HepG2 (cell line): ENCODE results near the gene TSPAN32. TPM values are rescaled to one million over a fixed set of nuclear protein-coding genes. Genes with fewer than 3 reads are reported as not detected.

Source experiments
- ATAC-seq: fragments of 200-7000 bp; cut with Tn5 transposase; 3 replicates; pipeline ENCODE4 v1.9.1; 2020; ENCODE audit warnings: mild to moderate bottlenecking, moderate library complexity
- BruUV-seq: library from RNA; stranded (reverse); fragments of 400-500 nt; replicated peaks from 2 replicates; lab custom pipeline; 2021; lab: Mats Ljungman, UMichigan
- CTCF ChIA-PET: fragments of 300-600 bp; formaldehyde crosslinking; extraction: SDS; loops from one replicate; lab custom pipeline; 2021; ENCODE audit warnings: low total read pairs, inconsistent platforms, low intra/inter-chr PET ratio; lab: Yijun Ruan, JAX
- POLR2A ChIA-PET: fragments of 350-600 bp; sonication (Branson Sonifier 250); formaldehyde crosslinking; loops from one replicate; lab custom pipeline; 2020; ENCODE audit warnings: antibody characterized with exemption, inconsistent platforms; lab: Yijun Ruan, JAX
- DNase-seq: peaks from one replicate; pipeline ENCODE4 v3.0.0-alpha.2; 2015; ENCODE audit warnings: low spot score
- FAIRE-seq: peaks from 3 replicates; lab custom pipeline; 2011; peaks lifted over from hg19 to GRCh38; lab: Jason Lieb, UNC
- H2AFZ ChIP-seq: one replicate; pipeline ENCODE4 v1.6.1; 2011; ENCODE audit warnings: low read length, inconsistent platforms
- H3K27ac ChIP-seq: fragments of 300-600 bp; 3 replicates; pipeline ENCODE4 v1.8.0; 2011; ENCODE audit warnings: mixed run types, mild to moderate bottlenecking, mixed read lengths, low read length, inconsistent platforms; ENCODE audit not compliant: insufficient read depth; ENCODE audit errors: extremely low read length
- H3K27me3 ChIP-seq, 2 experiments: fragments of 200-600 bp in 1 of 2; 2 replicates in 1 of 2; 3 replicates in 1 of 2; pipeline versions ENCODE4 v1.6.0 to v1.8.0; 2011; ENCODE audit warnings: low read length in 2 of 2, mild to moderate bottlenecking in 2 of 2, moderate library complexity in 2 of 2, inconsistent platforms in 1 of 2; ENCODE audit not compliant: insufficient read depth in 2 of 2, control insufficient read depth in 1 of 2
- H3K36me3 ChIP-seq, 2 experiments: fragments of 200-600 bp in 1 of 2; replicated peaks in 1 of 2; 2 replicates in 1 of 2; 3 replicates in 1 of 2; pipeline versions ENCODE4 v1.5.1 to v1.8.0; 2011; ENCODE audit warnings: low read length in 2 of 2, inconsistent platforms in 1 of 2; ENCODE audit not compliant: insufficient read depth in 2 of 2, control insufficient read depth in 1 of 2
- H3K4me1 ChIP-seq: 2 replicates; pipeline ENCODE4 v1.5.1; 2012; ENCODE audit warnings: low read length, inconsistent platforms; ENCODE audit not compliant: insufficient read depth
- H3K4me2 ChIP-seq: 2 replicates; pipeline ENCODE4 v1.6.0; 2011; ENCODE audit warnings: low read depth, low read length, inconsistent platforms
- H3K4me3 ChIP-seq, 3 experiments: fragments of 200-600 bp in 1 of 3; sonication (generic), shearing (Covaris generic) in 1 of 3; replicated peaks in 1 of 3; 2 replicates each; pipeline ENCODE4 v1.5.1; 2011 to 2016; ENCODE audit warnings: low read length in 3 of 3, inconsistent platforms in 2 of 3, low read depth in 2 of 3, mild to moderate bottlenecking in 2 of 3, control low read depth in 1 of 3, mixed read lengths in 1 of 3; ENCODE audit not compliant: insufficient read depth in 1 of 3
- H3K79me2 ChIP-seq: one replicate; pipeline ENCODE4 v1.6.1; 2011; ENCODE audit warnings: low read length, inconsistent platforms; ENCODE audit not compliant: insufficient read depth
- H3K9ac ChIP-seq: 2 replicates; pipeline ENCODE4 v1.6.0; 2011; ENCODE audit warnings: mild to moderate bottlenecking, low read depth, low read length, inconsistent platforms; ENCODE audit not compliant: insufficient read depth
- H3K9me3 ChIP-seq: 2 replicates; pipeline ENCODE4 v1.5.1; 2012; ENCODE audit warnings: mild to moderate bottlenecking, low read length
- H4K20me1 ChIP-seq: 2 replicates; pipeline ENCODE4 v1.6.0; 2011; ENCODE audit warnings: inconsistent platforms, mild to moderate bottlenecking, low read length, moderate library complexity; ENCODE audit not compliant: insufficient read depth
- E2F1 ChIP-seq: sonication (generic); formaldehyde crosslinking; IDR thresholded peaks from 2 replicates; pipeline ENCODE4 v1.5.0; 2020; ENCODE audit warnings: missing genetic modification reagents
- HDAC6 ChIP-seq: fragments of 200-600 bp; sonication (generic); IDR thresholded peaks from 2 replicates; pipeline ENCODE4 v1.7.0; 2017; ENCODE audit warnings: mild to moderate bottlenecking, antibody characterized with exemption, low read length, low read depth
- MAFK ChIP-seq, 2 experiments: IDR thresholded peaks in 1 of 2; conservative IDR thresholded peaks in 1 of 2; 2 replicates each; pipeline ENCODE4 v1.6.1; 2011; ENCODE audit warnings: improper control_type of control experiment in 2 of 2, low read length in 2 of 2
- NCOR1 ChIP-seq: fragments of 200-600 bp; sonication (generic); IDR thresholded peaks from 2 replicates; pipeline ENCODE4 v1.7.0; 2017; ENCODE audit warnings: antibody characterized with exemption, low read length, borderline replicate concordance
- SP2 ChIP-seq: sonication (generic); formaldehyde crosslinking; IDR thresholded peaks from 2 replicates; pipeline ENCODE4 v1.5.1; 2020; ENCODE audit warnings: mild to moderate bottlenecking, missing genetic modification reagents
- ZNF281 ChIP-seq: sonication (generic); formaldehyde crosslinking; IDR thresholded peaks from 2 replicates; pipeline ENCODE4 v1.4.0; 2020; ENCODE audit warnings: missing genetic modification reagents, borderline replicate concordance
- ZNF335 ChIP-seq: sonication (generic); formaldehyde crosslinking; IDR thresholded peaks from 2 replicates; pipeline ENCODE4 v1.4.0; 2020; ENCODE audit warnings: missing genetic modification reagents
- ZNF781 ChIP-seq: sonication (generic); formaldehyde crosslinking; IDR thresholded peaks from 2 replicates; pipeline ENCODE4 v1.5.1; 2020; ENCODE audit warnings: borderline replicate concordance, mild to moderate bottlenecking, missing genetic modification reagents; ENCODE audit errors: not compliant biosample characterization
- WGBS: methylation state at CpG from one replicate; pipeline ENCODE4 v1.1.6; 2017; ENCODE audit warnings: low lambda C conversion rate; 5-methylcytosine and 5-hydroxymethylcytosine counted together
- in situ Hi-C: cut with HindIII; loops from 2 replicates; pipeline ENCODE4 v1.10.0; 2017; ENCODE audit warnings: low pct_unique_long_range_greater_than_20kb; ENCODE audit not compliant: extremely low pct_ligation_motif_present
- intact Hi-C: fragments of 100-400 bp; cut with micrococcal nuclease; formaldehyde crosslinking; loops from one replicate; pipeline ENCODE4 v1.10.0; 2022; ENCODE audit not compliant: unreplicated experiment
- polyA plus RNA-seq, 8 experiments: library from polyadenylated mRNA; depleted of rRNA in 3 of 8; stranded (reverse) in 7 of 8; unstranded in 1 of 8; fragments of >200 nt; fragmentation: Illumina TruSeq in 4 of 8; extraction: Trizol in 4 of 8; gene quantifications; 2 replicates each; pipeline versions ENCODE4 v1.2.1 to v1.2.3, GENCODE V29; 2011 to 2016; ENCODE audit warnings: low read depth in 4 of 8, missing spikeins in 1 of 8, mixed read lengths in 1 of 8; ENCODE audit not compliant: insufficient read depth in 1 of 8
- total RNA-seq, 5 experiments: library from RNA; depleted of rRNA; stranded (reverse); fragments of >200 nt; fragmentation: Illumina TruSeq; extraction: Trizol; gene quantifications; 2 replicates each; pipeline ENCODE4 v1.2.3, GENCODE V29; 2016; ENCODE audit warnings: low read depth in 1 of 5

Gene TSPAN32
- total and polyA plus RNA-seq, 2 of the 13 experiments (the other 11 are each of a cell fraction or from before 2014, with no cell fraction given) = 0.09 to 0.70 TPM

- WGBS = 71% methylated on average over 22 of the region's 24 CpGs
- Histone ChIP-seq H3K27me3 (peaks cover 7 to 48% of the 10 kb centered on the region in 2 experiments; a peak in 4 of 5 replicates), H3K9ac (no peak overlapping the region), H4K20me1 (no peaks in the 10 kb centered on the region), H3K4me1 (peaks cover 10% of the 10 kb centered on the region; the same call in 1 of the 2 replicates), H2AFZ (no peak overlapping the region), H3K4me3 (no peak overlapping the region), H3K79me2 (no peaks in the 10 kb centered on the region), H3K36me3 (no peaks in the 10 kb centered on the region), H3K27ac (no peak overlapping the region), H3K4me2 (no peak overlapping the region), H3K9me3 (no peaks in the 10 kb centered on the region)
- FAIRE-seq (no peak), DNase-seq (no peak), ATAC-seq (no peak)
- in situ Hi-C loops (no loop called here), intact Hi-C loops (loop anchor here (10.0 kb wide), 1 partner anchor 51 kb away; no protein-coding TSS in a partner anchor)
- ChIA-PET CTCF (no interaction called here), POLR2A (no interaction called here)
- TF ChIP-seq ZNF281 = no peak
- no peak for TF ChIP-seq SP2 (CRISPR knock-in tag)
- peak; percentile 11 to 33; a peak in 3 of 4 replicates for TF ChIP-seq MAFK (conservative IDR thresholded peaks at IDR 0.05 in 1 of 2, IDR thresholded peaks at IDR 0.05 in 1 of 2; ENCODE audit: low read length in 2 of 2)
- no peak for TF ChIP-seq ZNF335 (CRISPR knock-in tag)
- TF ChIP-seq ZNF781 (CRISPR knock-in tag) = no peak
- TF ChIP-seq E2F1 = no peak
- TF ChIP-seq NCOR1 = no peak
- TF ChIP-seq HDAC6 = no peak
- no TSS peak for BruUV-seq
These were observed 35.8 kb upstream of the TSPAN32 start for GRCh38 chr11:2265854-2266585.
